NCI-H1048 (cell line): ENCODE data around the gene KHDC1L.
A peak's percentile ranks its signal among the peaks of the same experiment; 100 is the strongest.
"Not testable (repeated sequence)": the region's sequence is repeated elsewhere in the genome, so short reads cannot be mapped to it uniquely, and the experiment has no call there.

Experiments
- DNase-seq: peaks from one replicate; lab custom pipeline; 2025; lab: John Stamatoyannopoulos, UW

The KHDC1L gene

DNA sequence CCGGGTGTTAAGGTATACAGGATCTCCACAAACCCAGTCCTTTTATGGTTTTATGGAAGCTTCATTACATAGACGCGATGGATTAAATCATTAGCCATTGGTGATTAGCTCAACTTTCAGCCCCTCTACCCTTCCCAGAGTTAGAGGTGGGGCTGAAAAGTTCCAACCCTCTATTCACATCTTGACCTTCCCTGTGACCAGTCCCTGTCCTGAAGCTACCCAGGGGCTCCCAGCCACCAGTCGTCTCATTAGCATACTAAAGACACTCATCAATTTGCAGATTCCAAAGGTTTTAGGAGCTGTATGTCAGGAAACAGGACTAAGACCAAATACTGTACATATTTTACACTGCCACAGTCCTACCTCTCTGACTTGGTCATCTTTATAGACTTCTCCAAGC is 21.0 kb downstream of the KHDC1L start:
- DNase-seq: no peak

DNA sequence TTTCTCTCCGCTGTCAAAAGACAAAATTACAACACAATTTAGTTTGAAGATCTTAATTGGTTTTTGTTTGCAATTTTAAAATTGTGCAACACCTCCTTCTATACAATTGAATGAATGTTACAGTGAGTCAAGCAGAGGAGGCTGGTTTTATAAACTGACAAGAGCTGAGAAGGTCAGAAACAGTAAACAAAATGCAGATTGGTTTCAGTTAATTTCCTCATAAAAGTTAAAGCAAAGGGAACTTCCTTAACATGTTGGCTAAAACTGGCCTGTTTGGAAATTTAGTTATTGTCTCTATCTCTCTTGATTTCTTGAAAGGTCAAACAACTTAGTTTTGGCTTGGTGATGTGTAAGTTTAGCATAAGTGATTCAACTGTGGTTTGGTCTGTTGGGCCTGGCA is 22.2 kb downstream of the KHDC1L start:
- DNase-seq: no peak

DNA sequence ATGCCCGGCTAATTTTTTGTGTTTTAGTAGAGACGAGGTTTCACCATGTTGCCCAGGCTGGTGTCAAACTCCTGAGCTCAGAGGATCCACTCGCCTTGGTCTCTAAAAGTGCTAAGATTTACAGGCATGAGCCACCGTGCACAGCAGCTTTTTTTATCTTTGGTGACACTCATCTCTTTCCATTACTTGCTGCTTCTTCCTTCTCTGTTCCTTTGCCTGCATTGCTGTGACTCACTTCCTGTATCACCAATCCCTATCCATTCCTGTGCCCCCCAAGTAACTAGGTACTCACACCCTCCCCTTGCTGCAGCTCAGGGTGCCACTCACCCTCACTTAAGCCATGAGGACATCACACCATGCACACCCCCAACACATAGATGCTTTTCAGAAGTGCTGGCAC is 24.6 kb downstream of the KHDC1L start:
- no peak for DNase-seq

DNA sequence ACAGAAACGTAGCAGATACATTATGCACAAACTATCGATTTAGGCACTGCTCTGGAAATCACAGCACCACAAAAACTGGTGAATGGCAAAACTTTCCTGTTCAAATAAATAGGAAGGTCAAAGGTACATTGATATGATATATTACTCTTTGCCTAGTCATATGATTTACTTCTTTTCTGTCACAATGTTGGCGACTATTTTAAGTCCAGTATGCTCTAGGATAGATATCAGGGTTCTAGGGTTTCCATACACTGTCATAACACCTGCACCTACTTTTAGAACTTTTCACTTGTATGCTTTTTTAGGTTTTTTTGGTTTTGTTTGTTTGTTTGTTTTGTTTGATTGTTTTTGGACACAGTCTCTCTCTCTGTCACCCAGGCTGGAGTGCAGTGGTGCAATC is 25.0 kb downstream of the KHDC1L start:
- no peak for DNase-seq

DNA sequence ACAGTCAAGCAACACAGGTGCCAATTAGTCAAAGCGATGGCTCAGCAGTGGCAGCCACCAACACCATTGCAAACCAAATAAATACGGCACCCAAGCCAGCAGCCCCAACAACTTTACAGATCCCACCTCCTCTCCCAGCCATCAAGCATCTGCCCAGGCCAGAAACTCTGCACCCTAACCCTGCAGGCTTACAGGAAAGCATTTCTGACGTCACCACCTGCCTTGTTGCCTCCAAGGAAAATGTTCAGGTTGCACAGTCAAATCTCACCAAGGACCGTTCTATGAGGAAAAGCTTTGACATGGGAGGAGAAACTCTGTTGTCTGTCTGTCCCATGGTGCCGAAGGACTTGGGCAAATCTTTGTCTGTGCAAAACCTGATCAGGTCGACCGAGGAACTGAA is 30.6 kb downstream of the KHDC1L start:
- no peak for DNase-seq

DNA sequence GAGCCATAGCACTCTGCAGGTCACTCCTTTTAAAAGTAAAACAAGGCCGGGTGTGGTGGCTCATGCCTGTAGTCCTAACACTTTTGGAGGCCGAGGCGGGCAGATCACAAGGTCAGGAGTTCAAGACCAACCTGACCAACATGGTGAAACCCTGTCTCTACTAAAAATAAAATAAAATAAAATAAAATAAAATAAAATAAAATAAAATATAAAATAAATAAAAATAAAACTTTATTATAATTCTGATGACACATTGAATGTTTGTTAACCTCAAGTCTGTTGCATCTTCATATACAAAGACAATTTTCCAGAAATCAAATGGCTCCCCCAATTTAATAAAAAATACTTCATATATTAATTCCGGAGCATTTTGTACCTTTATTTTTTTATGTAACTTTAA is 32.0 kb downstream of the KHDC1L start:
- not testable (repeated sequence) for DNase-seq

DNA sequence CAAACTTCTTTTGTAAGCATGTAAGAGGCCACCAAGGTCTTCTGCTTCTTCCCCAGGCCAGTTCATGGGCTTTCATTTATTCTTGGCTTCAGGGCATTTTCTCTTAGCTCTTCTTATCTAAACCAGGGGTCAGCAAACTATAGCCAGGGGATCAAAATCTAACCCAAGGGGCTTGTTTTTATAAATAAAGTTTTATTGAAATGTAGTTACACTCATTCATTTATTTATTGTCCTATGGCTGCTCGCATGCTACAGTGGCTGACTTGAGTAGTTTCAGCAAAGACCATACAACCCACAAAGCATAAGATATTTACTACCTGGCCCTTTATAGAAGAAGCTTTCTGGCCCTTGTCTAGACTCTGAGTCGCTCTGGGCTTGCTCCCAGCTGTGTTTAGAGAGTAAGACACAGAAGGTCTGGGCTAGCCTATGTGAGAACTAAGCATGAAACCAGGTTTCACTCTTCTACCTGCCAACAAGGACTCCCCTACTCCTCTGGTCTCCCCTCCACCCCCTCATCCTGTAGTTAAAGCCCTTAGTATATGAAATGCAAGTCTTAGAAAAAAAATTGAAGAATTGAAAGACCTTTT is 43.2 kb downstream of the KHDC1L start:
- DNase-seq: no peak

DNA sequence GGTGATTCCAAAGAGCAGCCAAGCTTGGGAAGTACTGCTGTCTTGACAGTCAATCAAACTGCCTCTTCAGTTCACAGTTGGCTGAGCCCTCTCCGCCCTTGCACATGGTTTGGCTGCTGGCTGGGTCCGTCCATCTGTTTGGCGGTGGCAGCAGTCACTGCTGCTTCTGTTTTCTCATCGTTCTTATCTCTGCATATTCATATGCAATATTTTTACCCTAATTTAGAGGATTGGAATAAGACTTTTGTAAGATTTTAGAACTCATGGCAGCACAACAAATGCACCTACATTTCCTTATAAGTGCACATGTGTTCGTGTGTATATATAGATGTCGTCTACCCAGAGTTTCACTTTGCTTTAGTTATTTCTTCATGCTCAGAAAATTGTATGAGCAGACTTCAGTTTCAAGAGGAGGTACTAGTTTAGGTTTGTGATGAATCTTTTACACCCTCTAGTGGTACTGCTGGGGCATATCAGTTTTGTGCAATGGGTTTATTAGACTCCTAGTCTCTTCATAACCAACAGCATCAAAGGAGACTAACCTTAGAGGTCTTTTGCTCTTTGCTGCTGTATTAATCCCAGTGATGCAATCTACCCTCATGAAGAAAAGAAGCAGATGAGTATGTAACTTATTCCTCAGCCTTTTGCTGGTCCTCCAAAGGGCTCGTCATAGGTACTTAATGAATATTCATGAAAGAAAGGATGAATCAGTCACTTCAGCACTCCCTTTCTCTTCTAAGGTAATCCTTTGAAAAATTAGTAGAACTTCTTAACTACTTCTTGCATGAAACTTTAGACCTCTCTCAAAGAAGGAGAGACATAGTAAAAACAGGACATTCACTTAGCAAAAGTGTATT is 44.3 kb downstream of the KHDC1L start:
- peak; percentile 10 for DNase-seq

DNA sequence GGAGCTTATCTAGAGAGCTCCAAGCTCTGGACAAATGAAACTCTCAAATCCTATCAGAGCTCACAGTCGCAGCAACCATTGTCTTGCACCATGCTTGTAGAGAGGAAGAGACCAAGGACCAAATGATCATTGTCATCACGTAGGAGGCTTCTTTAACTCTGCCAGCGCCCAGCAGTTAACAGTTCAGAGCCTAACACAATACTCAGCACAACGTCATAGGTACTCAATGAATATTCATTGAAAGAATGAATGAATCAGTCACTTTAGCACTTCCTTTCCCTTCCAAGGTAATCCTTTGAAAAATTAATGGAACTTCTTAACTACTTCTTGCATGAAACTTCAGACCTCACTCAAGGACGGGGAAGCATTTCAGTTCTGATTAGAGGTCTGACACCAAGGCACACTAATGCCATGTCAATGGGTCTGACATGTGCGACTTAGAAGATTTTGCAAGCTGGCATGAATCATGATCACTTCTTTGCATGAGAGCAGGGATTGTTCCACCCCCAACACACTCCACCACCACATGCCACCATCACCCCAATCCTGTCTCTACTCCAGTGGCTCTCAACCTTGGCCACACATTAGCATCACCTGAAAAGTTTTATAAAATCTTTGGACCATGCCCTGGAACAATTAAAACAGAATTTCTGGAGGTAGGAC is 45.1 kb downstream of the KHDC1L start:
- DNase-seq: no peak

DNA sequence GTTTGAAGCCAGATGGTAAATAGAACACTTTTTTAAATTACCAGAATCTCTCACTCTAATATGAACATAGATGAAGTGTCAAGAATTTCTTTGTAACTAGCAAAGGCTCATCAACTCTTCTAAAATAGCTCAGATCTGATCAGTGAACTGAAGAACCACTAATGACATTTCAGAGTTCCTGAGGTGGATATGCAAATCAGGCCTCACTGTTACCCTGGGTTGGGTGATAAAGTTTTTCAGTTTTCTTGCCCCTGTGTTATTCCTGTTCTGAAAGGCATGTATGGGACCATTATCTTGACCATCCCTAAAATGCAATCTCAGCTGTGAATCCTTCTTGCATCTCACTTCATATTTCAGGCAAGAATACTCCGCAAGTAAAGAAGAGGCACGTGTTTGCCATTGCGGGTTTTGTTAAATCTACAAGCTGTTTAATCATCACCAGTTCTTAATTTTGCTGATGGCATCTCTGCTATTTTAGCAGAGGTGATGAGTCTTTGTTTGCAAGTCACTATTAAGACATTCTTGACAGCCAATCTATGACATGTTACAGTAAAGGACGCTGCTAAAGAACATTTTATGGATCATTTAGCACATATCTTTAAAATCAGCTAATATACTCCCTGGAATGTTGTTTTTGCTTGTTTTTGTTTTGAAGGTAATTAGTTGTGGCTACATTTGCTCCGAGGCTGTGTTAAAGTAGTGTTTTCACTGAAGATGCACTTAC is 47.9 kb downstream of the KHDC1L start:
- DNase-seq: no peak

DNA sequence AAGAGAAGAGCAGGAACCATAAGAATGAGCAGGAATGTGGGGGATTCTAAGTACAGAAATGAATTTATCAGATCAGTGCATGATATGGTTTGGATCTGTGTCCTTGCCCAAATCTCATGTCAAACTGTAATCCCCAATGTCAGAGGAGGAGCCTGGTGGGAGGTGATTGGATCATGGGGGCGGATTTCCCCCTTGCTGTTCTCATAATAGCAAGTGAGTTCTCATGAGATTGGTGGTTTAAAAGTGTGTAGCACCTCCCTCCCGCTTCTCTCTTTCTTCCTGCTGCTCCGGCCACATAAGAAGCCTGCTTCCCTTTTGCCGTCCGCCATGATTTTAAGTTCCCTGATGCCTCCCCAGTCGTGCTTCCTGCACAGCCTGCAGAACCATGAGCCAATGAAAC is 49.2 kb downstream of the KHDC1L start:
- DNase-seq: no peak

DNA sequence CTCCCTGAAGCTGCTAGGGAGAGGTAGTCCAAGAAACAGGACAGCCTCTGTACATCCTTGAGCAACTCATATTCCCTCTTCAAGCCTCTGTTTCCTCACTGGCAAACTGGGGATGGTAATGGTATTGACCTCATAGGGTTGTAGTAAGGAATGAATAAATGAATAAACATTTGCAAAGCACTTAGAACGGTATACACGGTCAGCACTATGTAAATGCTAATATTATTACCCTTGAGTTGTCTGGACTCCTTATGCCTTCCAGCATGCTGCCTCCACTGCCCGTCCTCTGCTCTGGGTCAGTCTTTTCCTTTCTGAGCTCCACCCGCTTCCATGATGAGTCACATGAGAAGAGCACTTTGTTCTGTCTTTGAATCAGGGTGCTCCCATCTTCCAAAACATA is 50.6 kb downstream of the KHDC1L start:
- DNase-seq: no peak
